ENCODE measurements around the gene LDLRAD3.

The LDLRAD3 gene

DNA sequence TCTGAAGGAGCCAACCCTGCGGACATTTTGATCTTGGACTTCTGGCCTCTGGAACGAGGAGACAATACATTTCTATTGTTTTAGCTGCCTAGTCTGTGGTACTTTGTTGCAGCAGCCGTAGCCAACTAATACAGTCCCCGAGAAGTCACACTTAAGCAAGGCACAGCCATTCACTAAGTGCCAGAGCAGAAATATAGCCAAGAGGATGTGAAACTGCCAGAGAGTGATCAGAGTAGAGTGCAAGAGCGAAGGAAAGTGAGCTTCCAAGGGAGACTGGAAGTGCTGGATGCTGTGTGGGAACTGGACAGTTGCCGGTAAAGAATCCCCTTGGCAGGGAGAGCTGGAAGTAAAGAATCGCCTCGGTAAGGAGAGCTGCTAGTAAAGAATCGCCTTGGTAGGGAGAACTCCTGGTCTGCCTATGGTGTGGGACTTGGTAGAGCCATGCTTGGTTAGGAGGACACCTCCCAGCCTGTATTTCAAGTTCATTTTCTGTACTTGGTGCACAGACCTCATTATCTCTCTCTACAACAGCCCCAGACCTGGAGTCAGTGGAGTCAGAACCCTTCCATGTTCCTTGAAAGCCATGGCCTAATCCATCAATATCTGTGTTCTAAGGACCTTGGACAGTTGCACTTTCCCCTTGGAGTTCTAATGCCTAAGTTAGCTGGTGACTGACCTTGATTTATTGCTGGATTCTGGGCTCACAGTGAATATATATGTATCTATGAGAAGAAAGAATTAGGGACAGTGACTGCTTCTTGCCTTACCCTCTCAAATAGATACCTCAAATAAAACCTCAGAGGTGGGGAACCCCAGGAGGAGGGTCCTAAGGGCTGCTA lies 162.1 kb downstream of the LDLRAD3 start:
- H3K4me3 ChIP-seq (ENCODE audit: low read length, poor library complexity, severe bottlenecking), result no peak overlapping the region
- H3K9me2 ChIP-seq (replicated peaks; ENCODE audit: low read depth, low read length), result no peaks in the 10 kb centered on the region
- no peaks in the 10 kb centered on the region for H4K20me1 ChIP-seq (ENCODE audit: insufficient read depth, low read length, poor library complexity, severe bottlenecking)
- H3K27me3 ChIP-seq (ENCODE audit: insufficient read depth, low read length, poor library complexity, severe bottlenecking), result no peaks in the 10 kb centered on the region
- H3K9ac ChIP-seq (ENCODE audit: low read depth, low read length, poor library complexity, severe bottlenecking), result no peak overlapping the region
- TF ChIP-seq, protein P1, sequence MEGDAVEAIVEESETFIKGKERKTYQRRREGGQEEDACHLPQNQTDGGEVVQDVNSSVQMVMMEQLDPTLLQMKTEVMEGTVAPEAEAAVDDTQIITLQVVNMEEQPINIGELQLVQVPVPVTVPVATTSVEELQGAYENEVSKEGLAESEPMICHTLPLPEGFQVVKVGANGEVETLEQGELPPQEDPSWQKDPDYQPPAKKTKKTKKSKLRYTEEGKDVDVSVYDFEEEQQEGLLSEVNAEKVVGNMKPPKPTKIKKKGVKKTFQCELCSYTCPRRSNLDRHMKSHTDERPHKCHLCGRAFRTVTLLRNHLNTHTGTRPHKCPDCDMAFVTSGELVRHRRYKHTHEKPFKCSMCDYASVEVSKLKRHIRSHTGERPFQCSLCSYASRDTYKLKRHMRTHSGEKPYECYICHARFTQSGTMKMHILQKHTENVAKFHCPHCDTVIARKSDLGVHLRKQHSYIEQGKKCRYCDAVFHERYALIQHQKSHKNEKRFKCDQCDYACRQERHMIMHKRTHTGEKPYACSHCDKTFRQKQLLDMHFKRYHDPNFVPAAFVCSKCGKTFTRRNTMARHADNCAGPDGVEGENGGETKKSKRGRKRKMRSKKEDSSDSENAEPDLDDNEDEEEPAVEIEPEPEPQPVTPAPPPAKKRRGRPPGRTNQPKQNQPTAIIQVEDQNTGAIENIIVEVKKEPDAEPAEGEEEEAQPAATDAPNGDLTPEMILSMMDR (conservative IDR thresholded peaks at IDR 0.05; ENCODE audit: low read length), result no peak
- no peak for TF ChIP-seq EZH2phosphoT487 (IDR thresholded peaks at IDR 0.05; ENCODE audit: borderline replicate concordance)
- H3K4me1 ChIP-seq (ENCODE audit: insufficient read depth, low read length, poor library complexity, severe bottlenecking), result peaks cover 8% of the 10 kb centered on the region
- H3K36me3 ChIP-seq (ENCODE audit: insufficient read depth, low read length), result no peaks in the 10 kb centered on the region
- no peak overlapping the region for H2AFZ ChIP-seq (ENCODE audit: low read length)
- no peaks in the 10 kb centered on the region for H3K79me2 ChIP-seq (ENCODE audit: insufficient read depth, low read length)
- no peaks in the 10 kb centered on the region for H3K9me3 ChIP-seq (ENCODE audit: insufficient read depth, low read depth, low read length)
- no peaks in the 10 kb centered on the region for H3F3A ChIP-seq (ENCODE audit: low read depth)
- no peak overlapping the region for H3K4me2 ChIP-seq (ENCODE audit: low read depth, low read length, poor library complexity, severe bottlenecking)

DNA sequence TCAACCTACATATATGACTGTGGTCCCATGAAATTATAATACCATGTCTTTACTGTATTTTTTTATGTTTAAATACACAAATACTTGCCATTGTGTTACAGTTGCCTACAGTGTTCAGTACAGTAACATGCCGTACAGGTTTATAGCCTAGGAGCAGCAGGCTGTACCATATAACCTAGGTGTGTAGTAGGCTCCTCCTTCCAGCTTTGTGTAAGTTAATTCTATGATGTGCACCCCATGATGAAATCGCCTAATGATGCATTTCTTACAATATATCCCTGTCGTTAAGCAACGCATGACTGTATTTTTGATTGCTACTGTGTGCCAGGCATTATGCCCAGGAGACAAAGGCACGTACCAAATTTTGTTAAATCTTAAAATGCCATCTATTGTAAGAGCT lies 163.7 kb downstream of the LDLRAD3 start:
- Histone ChIP-seq H3K4me2 (ENCODE audit: low read depth, low read length, poor library complexity, severe bottlenecking) (no peak overlapping the region), H3K9me3 (ENCODE audit: insufficient read depth, low read depth, low read length) (no peaks in the 10 kb centered on the region), H3K4me1 (ENCODE audit: insufficient read depth, low read length, poor library complexity, severe bottlenecking) (peaks cover 8% of the 10 kb centered on the region), H3K36me3 (ENCODE audit: insufficient read depth, low read length) (no peaks in the 10 kb centered on the region), H3K27me3 (ENCODE audit: insufficient read depth, low read length, poor library complexity, severe bottlenecking) (no peaks in the 10 kb centered on the region), H3K9me2 (replicated peaks; ENCODE audit: low read depth, low read length) (no peaks in the 10 kb centered on the region), H3F3A (ENCODE audit: low read depth) (no peaks in the 10 kb centered on the region), H4K20me1 (ENCODE audit: insufficient read depth, low read length, poor library complexity, severe bottlenecking) (no peaks in the 10 kb centered on the region), H2AFZ (ENCODE audit: low read length) (no peak overlapping the region), H3K79me2 (ENCODE audit: insufficient read depth, low read length) (no peaks in the 10 kb centered on the region), H3K9ac (ENCODE audit: low read depth, low read length, poor library complexity, severe bottlenecking) (no peak overlapping the region), H3K4me3 (ENCODE audit: low read length, poor library complexity, severe bottlenecking) (no peak overlapping the region)
- no peak for TF ChIP-seq EZH2phosphoT487 (IDR thresholded peaks at IDR 0.05; ENCODE audit: borderline replicate concordance)

DNA sequence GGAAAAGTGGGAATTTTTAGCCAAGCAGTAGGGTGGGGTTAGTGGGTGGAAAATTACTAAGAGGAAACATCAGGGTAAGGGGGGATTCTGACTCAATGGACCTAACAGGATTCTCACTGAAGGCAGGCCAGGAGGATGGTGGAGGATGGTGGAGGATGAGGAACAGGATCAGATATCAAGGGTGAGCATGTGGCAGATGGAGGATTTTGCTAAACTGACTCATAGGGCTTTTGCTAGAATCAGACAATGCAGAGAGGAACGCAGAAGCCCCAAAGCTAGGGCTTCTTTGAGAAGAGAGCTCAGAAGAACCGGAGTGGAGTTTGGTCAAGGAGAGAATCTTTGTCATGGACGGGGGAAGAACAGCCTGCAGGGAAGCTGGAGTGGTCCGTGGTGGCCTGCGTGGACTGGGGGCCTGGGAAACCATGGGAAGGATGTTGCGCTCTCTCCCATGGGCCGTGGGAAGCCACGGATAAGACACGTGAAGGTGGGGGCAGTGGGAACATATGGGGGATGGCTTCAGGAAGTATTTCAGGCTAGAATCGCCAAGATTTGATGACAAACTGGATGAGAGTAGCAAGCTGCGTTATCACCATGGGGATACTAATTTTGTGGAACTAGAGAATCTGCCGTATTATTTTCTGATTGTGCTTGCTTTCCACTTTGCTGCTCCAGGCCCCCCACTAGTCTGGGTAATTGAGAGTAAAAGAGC lies 165.2 kb downstream of the LDLRAD3 start:
- no peak for TF ChIP-seq EZH2phosphoT487 (IDR thresholded peaks at IDR 0.05; ENCODE audit: borderline replicate concordance)
- TF ChIP-seq, protein P1 (conservative IDR thresholded peaks at IDR 0.05; ENCODE audit: low read length), result no peak
- no peak overlapping the region for H2AFZ ChIP-seq (ENCODE audit: low read length)

More for the DNA sequence above, 165.2 kb downstream of the LDLRAD3 start:
- no peaks in the 10 kb centered on the region for H3K9me2 ChIP-seq (replicated peaks; ENCODE audit: low read depth, low read length)
- no peak overlapping the region for H3K9ac ChIP-seq (ENCODE audit: low read depth, low read length, poor library complexity, severe bottlenecking)
- peaks cover 8% of the 10 kb centered on the region for H3K4me1 ChIP-seq (ENCODE audit: insufficient read depth, low read length, poor library complexity, severe bottlenecking)
- no peaks in the 10 kb centered on the region for H3K36me3 ChIP-seq (ENCODE audit: insufficient read depth, low read length)
- no peak overlapping the region for H3K4me3 ChIP-seq (ENCODE audit: low read length, poor library complexity, severe bottlenecking)
- no peaks in the 10 kb centered on the region for H3K27me3 ChIP-seq (ENCODE audit: insufficient read depth, low read length, poor library complexity, severe bottlenecking)
- no peaks in the 10 kb centered on the region for H3K79me2 ChIP-seq (ENCODE audit: insufficient read depth, low read length)
- no peaks in the 10 kb centered on the region for H3F3A ChIP-seq (ENCODE audit: low read depth)
- H4K20me1 ChIP-seq (ENCODE audit: insufficient read depth, low read length, poor library complexity, severe bottlenecking), result no peaks in the 10 kb centered on the region
- H3K9me3 ChIP-seq (ENCODE audit: insufficient read depth, low read depth, low read length), result no peaks in the 10 kb centered on the region; the same call in 1 of the 2 replicates
- no peak overlapping the region for H3K4me2 ChIP-seq (ENCODE audit: low read depth, low read length, poor library complexity, severe bottlenecking)

Data from Loucy (cell line).